H9 (cell line): ENCODE results near the gene ARHGAP24. TPM values are rescaled to one million over a fixed set of nuclear protein-coding genes. Genes with fewer than 3 reads are reported as not detected.

Source experiments
- DNase-seq: peaks from one replicate; pipeline ENCODE4 v3.0.0-alpha.2; 2017
- H2AFZ ChIP-seq: one replicate; pipeline ENCODE4 v1.6.1; 2013; ENCODE audit warnings: mild to moderate bottlenecking, low read length, control low read depth, moderate library complexity
- H2AK5ac ChIP-seq: 2 replicates; pipeline ENCODE4 v1.6.1; 2013; ENCODE audit warnings: low read length, control low read depth, mixed read lengths; ENCODE audit not compliant: insufficient read length
- H2BK120ac ChIP-seq: one replicate; pipeline ENCODE4 v1.6.1; 2013; ENCODE audit warnings: low read depth, mild to moderate bottlenecking, low read length, control low read depth, inconsistent platforms; ENCODE audit not compliant: poor library complexity, severe bottlenecking
- H2BK12ac ChIP-seq: 2 replicates; pipeline ENCODE4 v1.6.1; 2013; ENCODE audit warnings: low read length, control low read depth, mixed read lengths, low read depth; ENCODE audit not compliant: insufficient read length
- H2BK15ac ChIP-seq: 2 replicates; pipeline ENCODE4 v1.6.1; 2013; ENCODE audit warnings: low read depth, low read length, control low read depth
- H2BK20ac ChIP-seq: one replicate; pipeline ENCODE4 v1.6.1; 2013; ENCODE audit warnings: low read depth, mild to moderate bottlenecking, low read length, control low read depth, inconsistent platforms; ENCODE audit not compliant: poor library complexity, severe bottlenecking
- H2BK5ac ChIP-seq: 2 replicates; pipeline ENCODE4 v1.6.1; 2013; ENCODE audit warnings: low read length, control low read depth, mixed read lengths; ENCODE audit not compliant: insufficient read length
- H3K14ac ChIP-seq: 2 replicates; pipeline ENCODE4 v1.6.1; 2013; ENCODE audit warnings: low read length, control low read depth; ENCODE audit not compliant: insufficient read depth
- H3K18ac ChIP-seq: 2 replicates; pipeline ENCODE4 v1.6.1; 2013; ENCODE audit warnings: low read depth, mild to moderate bottlenecking, mixed read lengths, low read length, control low read depth; ENCODE audit not compliant: insufficient read length
- H3K23ac ChIP-seq: 2 replicates; pipeline ENCODE4 v1.6.1; 2013; ENCODE audit warnings: low read length, control low read depth, mixed read lengths, low read depth; ENCODE audit not compliant: insufficient read length
- H3K23me2 ChIP-seq: 2 replicates; pipeline ENCODE4 v1.6.1; 2013; ENCODE audit warnings: low read depth, mild to moderate bottlenecking, mixed read lengths, low read length, control low read depth; ENCODE audit not compliant: insufficient read length, poor library complexity, severe bottlenecking
- H3K27ac ChIP-seq: 2 replicates; pipeline ENCODE4 v1.5.1; 2013; ENCODE audit warnings: low read length, control low read depth, mixed read lengths, low read depth; ENCODE audit not compliant: insufficient read length
- H3K27me3 ChIP-seq: 2 replicates; pipeline ENCODE4 v1.6.1; 2013; ENCODE audit warnings: low read length, control low read depth, inconsistent platforms; ENCODE audit not compliant: insufficient read depth
- H3K4ac ChIP-seq: 2 replicates; pipeline ENCODE4 v1.6.1; 2013; ENCODE audit warnings: low read depth, mild to moderate bottlenecking, control low read depth, inconsistent platforms, low read length, moderate library complexity
- H3K4me1 ChIP-seq: 2 replicates; pipeline ENCODE4 v1.6.1; 2013; ENCODE audit warnings: low read length, control low read depth, inconsistent platforms; ENCODE audit not compliant: insufficient read depth
- H3K4me2 ChIP-seq: 2 replicates; pipeline ENCODE4 v1.6.1; 2013; ENCODE audit warnings: low read length, control low read depth, mixed read lengths; ENCODE audit not compliant: insufficient read length, insufficient read depth
- H3K56ac ChIP-seq: 2 replicates; pipeline ENCODE4 v1.6.1; 2013; ENCODE audit warnings: low read depth, mild to moderate bottlenecking, mixed read lengths, low read length, control low read depth; ENCODE audit not compliant: insufficient read length
- H3K79me1 ChIP-seq: 2 replicates; pipeline ENCODE4 v1.6.1; 2013; ENCODE audit warnings: low read depth, mild to moderate bottlenecking, moderate library complexity, low read length, control low read depth, inconsistent platforms; ENCODE audit not compliant: insufficient read depth, poor library complexity, severe bottlenecking
- H3K79me2 ChIP-seq: 2 replicates; pipeline ENCODE4 v1.6.1; 2013; ENCODE audit warnings: low read length, control low read depth, inconsistent platforms; ENCODE audit not compliant: insufficient read depth
- H3K9ac ChIP-seq: 2 replicates; pipeline ENCODE4 v1.6.1; 2013; ENCODE audit warnings: low read length, control low read depth, mixed read lengths; ENCODE audit not compliant: insufficient read length; ENCODE audit errors: extremely low read depth
- H3K9me3 ChIP-seq: one replicate; pipeline ENCODE4 v1.6.1; 2013; ENCODE audit warnings: low read depth, low read length, inconsistent platforms; ENCODE audit not compliant: control insufficient read depth
- H3T11ph ChIP-seq: one replicate; pipeline ENCODE4 v1.6.1; 2013; ENCODE audit warnings: mild to moderate bottlenecking, low read length, control low read depth, inconsistent platforms
- H4K20me1 ChIP-seq: one replicate; pipeline ENCODE4 v1.6.1; 2013; ENCODE audit not compliant: control insufficient read depth, insufficient read length, insufficient read depth
- H4K5ac ChIP-seq: 2 replicates; pipeline ENCODE4 v1.6.1; 2013; ENCODE audit warnings: low read depth, mild to moderate bottlenecking, mixed read lengths, low read length, control low read depth; ENCODE audit not compliant: insufficient read length
- H4K8ac ChIP-seq: replicated peaks from 2 replicates; pipeline ENCODE4 v1.6.1; 2013; ENCODE audit warnings: low read length, control low read depth, mixed read lengths, low read depth; ENCODE audit not compliant: insufficient read length
- H4K91ac ChIP-seq: 2 replicates; pipeline ENCODE4 v1.6.1; 2013; ENCODE audit warnings: low read depth, mild to moderate bottlenecking, moderate library complexity, mixed read lengths, low read length, control low read depth; ENCODE audit not compliant: insufficient read length
- H3K27ac Mint-ChIP-seq, 3 experiments: 2 replicates in 2 of 3; 3 replicates in 1 of 3; pipeline ENCODE4 v1.8.0; 2020 to 2021; ENCODE audit warnings: mixed read lengths in 3 of 3, mild to moderate bottlenecking in 1 of 3, moderate library complexity in 1 of 3
- H3K27me3 Mint-ChIP-seq: 2 replicates; pipeline ENCODE4 v1.8.0; 2021; ENCODE audit warnings: low read depth, mild to moderate bottlenecking, moderate library complexity, mixed read lengths
- H3K36me3 Mint-ChIP-seq, 3 experiments: 2 replicates in 2 of 3; 3 replicates in 1 of 3; pipeline ENCODE4 v1.8.0; 2020 to 2021; ENCODE audit warnings: low read depth in 3 of 3, mixed read lengths in 3 of 3; ENCODE audit not compliant: insufficient read depth in 1 of 3
- H3K4me1 Mint-ChIP-seq, 2 experiments: 2 replicates each; pipeline ENCODE4 v1.8.0; 2020; ENCODE audit warnings: mixed read lengths in 2 of 2
- H3K4me3 Mint-ChIP-seq, 2 experiments: 2 replicates in 1 of 2; 3 replicates in 1 of 2; pipeline ENCODE4 v1.8.0; 2020 to 2021; ENCODE audit warnings: mild to moderate bottlenecking in 2 of 2, mixed read lengths in 2 of 2, moderate library complexity in 1 of 2
- H3K9me3 Mint-ChIP-seq, 2 experiments: 2 replicates in 1 of 2; 3 replicates in 1 of 2; pipeline ENCODE4 v1.8.0; 2020; ENCODE audit warnings: mild to moderate bottlenecking in 2 of 2, mixed read lengths in 2 of 2, moderate library complexity in 1 of 2
- CTCF ChIP-seq: fragments of 200-600 bp; sonication (generic); conservative IDR thresholded peaks from 3 replicates; pipeline ENCODE4 v1.8.0; 2021; ENCODE audit warnings: antibody characterized with exemption, mild to moderate bottlenecking
- WGBS: extraction: QIAGEN DNeasy Blood & Tissue Kit; methylation state at CpG from one replicate; pipeline ENCODE4 v1.1.7; 2013; ENCODE audit warnings: missing lambda C conversion rate, low lambda C conversion rate, mixed read lengths; ENCODE audit not compliant: insufficient read length; ENCODE audit errors: extremely low coverage; 5-methylcytosine and 5-hydroxymethylcytosine counted together
- total RNA-seq: library from RNA; stranded (reverse); gene quantifications from 2 replicates; pipeline ENCODE4 v1.2.1, GENCODE V29; 2021

Gene ARHGAP24
- total RNA-seq, 1 experiment from 2014 or later: 0.37 TPM

GRCh38 chr4:85769009-85769408 is 294.1 kb downstream of the ARHGAP24 start:
- Mint-ChIP-seq H3K27ac (no peak overlapping the region), H3K4me3 (no peak overlapping the region), H3K36me3 (no peaks in the 10 kb centered on the region; a peak in 1 of 7 replicates), H3K27me3 (no peaks in the 10 kb centered on the region), H3K9me3 (no peaks in the 10 kb centered on the region), H3K4me1 (peaks cover 39 to 43% of the 10 kb centered on the region in 2 experiments)
- peaks cover 3% of the 10 kb centered on the region; the same call in 1 of the 2 replicates for H3K4me1 ChIP-seq
- H4K8ac ChIP-seq: no peak overlapping the region
- no peak overlapping the region for H2AK5ac ChIP-seq
- no peak overlapping the region for H3K9ac ChIP-seq
- H3K27me3 ChIP-seq: no peaks in the 10 kb centered on the region
- no peaks in the 10 kb centered on the region for H4K20me1 ChIP-seq
- H3K4me2 ChIP-seq: no peak overlapping the region
- no peak overlapping the region for H4K91ac ChIP-seq
- no peak overlapping the region for H3K18ac ChIP-seq
- H3T11ph ChIP-seq: no peak overlapping the region
- H3K79me1 ChIP-seq: no peaks in the 10 kb centered on the region
- H3K14ac ChIP-seq: no peak overlapping the region
- DNase-seq: no peak
- H2BK120ac ChIP-seq: no peak overlapping the region
- H2BK15ac ChIP-seq: no peak overlapping the region
- H2BK20ac ChIP-seq: no peak overlapping the region
- H3K56ac ChIP-seq: no peak overlapping the region
- H3K27ac ChIP-seq: no peak overlapping the region
- H3K79me2 ChIP-seq: no peaks in the 10 kb centered on the region
- H3K23me2 ChIP-seq: no peaks in the 10 kb centered on the region
- H4K5ac ChIP-seq: no peak overlapping the region
- H3K23ac ChIP-seq: no peak overlapping the region
- no peak overlapping the region for H2BK5ac ChIP-seq
- H3K9me3 ChIP-seq: no peaks in the 10 kb centered on the region
- TF ChIP-seq CTCF: no peak
- no peak overlapping the region for H2AFZ ChIP-seq
- no CpG with 5 or more reads among the region's 2 CpGs for WGBS
- no peak overlapping the region for H3K4ac ChIP-seq
- no peak overlapping the region for H2BK12ac ChIP-seq
